ENCODE results near the gene SLC47A2.

Gene SLC47A2

DNA sequence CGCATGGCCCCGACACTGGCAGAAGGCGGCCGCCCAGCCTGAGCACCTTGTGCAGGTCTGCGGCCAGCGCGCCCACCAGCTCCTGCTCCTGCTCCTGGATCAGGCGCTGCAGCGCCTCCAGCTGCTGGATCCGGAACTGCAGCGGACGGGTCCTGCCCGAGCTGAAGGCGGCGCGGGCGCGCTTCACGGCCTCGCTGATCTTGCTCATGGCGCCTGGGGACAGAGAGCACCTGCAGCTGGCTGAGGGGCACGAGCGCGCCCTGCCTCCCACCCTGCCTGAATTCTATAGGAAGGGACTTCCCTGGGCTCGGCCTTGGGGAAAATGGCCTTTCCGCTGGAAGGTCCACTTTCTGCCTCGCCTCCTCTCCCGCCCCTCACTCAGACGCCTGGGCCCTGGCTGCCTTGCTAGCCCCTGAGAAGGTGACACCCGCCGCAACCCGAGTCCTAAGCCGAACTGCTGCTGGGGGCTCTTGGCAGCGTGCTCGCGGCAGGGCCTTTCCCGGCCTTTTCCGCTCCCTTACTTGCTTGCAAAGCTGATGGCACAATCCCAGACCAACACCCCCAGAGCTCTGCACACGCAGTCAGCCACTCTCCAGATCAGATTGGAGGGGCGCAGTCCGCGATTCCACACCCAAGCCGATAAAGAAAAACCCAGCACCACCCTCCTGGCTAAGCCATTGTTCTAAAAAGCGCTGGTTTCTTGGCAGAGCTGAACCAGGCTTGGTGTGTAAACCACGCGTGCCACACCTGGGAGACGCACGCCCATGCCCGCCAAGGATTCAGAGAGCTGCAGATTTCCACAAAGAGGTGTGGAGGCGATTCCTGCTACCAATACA lies 28.8 kb upstream of the SLC47A2 start:
- peak overlapping the region; percentile 24 for H3K9ac ChIP-seq (ENCODE audit: low read depth, low read length)
- no peaks in the 10 kb centered on the region for H3K27me3 ChIP-seq (ENCODE audit: control insufficient read depth, insufficient read depth, low read length)
- no peaks in the 10 kb centered on the region for H3K9me3 ChIP-seq (replicated peaks; ENCODE audit: low read length)

DNA sequence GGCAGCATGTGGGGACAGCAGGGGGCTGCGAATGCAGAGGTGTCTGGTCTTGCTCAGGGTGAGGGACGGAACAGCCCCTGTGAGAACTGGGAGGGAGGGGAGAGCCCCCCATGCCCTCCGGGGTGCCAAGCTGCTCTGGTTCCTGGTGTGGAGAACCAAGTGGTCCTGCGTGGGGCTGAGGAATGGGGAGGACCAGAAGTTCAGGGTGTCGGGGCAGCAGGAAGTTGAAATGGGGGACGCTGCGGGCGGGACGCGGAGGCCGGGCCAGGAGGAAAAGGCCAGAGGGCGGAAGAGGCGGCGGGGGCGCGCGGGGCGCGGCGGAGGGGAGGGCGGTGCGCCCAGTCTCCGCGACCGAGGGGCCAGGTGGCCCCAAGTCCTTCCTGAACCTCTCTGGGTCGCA lies 28.1 kb upstream of the SLC47A2 start:
- Histone ChIP-seq H3K4me1 (ENCODE audit: control insufficient read depth, insufficient read depth, low read length) (peaks cover 23% of the 10 kb centered on the region), H3K27me3 (ENCODE audit: control insufficient read depth, insufficient read depth, low read length) (no peaks in the 10 kb centered on the region), H3K9ac (ENCODE audit: low read depth, low read length) (no peak overlapping the region), H3K9me3 (replicated peaks; ENCODE audit: low read length) (no peaks in the 10 kb centered on the region), H3K4me2 (ENCODE audit: low read length) (peak overlapping the region; percentile 82), H3K36me3 (ENCODE audit: insufficient read depth, low read length) (no peaks in the 10 kb centered on the region), H3K4me3 (ENCODE audit: low read length) (peak overlapping the region; percentile 65)

More for the DNA sequence above, 28.8 kb upstream of the SLC47A2 start:
- Histone ChIP-seq H3K36me3 (ENCODE audit: insufficient read depth, low read length) (no peaks in the 10 kb centered on the region), H3K4me2 (ENCODE audit: low read length) (peak overlapping the region; percentile 82), H3K4me1 (ENCODE audit: control insufficient read depth, insufficient read depth, low read length) (peaks cover 23% of the 10 kb centered on the region), H3K4me3 (ENCODE audit: low read length) (peak overlapping the region; percentile 65)

DNA sequence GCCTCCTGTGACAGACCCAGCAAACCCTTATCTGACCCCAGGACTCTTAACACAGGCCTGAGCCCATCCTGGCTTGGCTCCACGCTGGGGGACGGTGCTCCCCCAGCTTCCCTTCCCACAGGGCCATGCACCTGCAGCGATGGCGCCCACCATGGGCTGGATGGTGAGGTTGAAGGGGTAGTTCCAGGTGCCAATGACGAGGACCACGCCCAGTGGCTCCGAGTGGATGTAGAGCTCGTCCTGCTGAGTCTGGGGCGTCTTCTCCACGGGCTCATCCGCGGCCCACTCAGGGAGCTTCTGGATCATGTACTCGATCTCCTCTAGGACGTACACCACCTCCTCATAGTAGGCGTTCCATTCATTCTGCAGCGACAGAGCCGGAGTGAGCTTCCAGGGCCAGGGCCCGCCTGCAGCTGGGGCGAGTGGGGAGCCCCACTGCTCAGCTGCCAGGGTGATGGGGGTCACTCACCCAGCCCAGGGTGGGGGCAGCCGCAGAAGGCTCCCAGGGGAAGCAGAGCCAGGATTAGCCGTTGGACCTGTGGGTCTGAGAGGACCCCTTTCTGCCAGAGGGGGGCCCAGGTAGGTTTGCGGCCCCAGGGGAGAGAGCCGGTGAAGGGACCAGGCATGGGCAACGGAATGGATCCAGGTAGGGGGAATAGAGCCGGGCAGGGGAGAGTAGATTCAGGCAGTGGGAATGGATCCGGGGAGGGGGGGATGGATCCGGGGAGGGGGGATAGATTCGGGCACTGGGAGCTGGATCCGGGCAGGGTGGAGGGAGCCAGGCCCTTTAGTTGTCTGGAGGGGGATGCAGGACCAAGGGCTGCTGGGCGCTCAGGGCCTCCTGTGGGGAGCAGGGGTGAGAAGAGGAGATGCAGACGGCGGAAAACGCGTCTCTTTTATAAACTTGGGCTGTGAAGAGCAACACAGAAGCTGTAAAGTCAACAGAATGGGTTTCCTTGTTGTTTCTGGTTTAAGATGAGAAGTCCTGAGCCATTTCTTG lies 27.0 kb upstream of the SLC47A2 start:
- no peaks in the 10 kb centered on the region for H3K27me3 ChIP-seq (ENCODE audit: control insufficient read depth, insufficient read depth, low read length)
- H3K36me3 ChIP-seq (ENCODE audit: insufficient read depth, low read length): no peaks in the 10 kb centered on the region
- no peak overlapping the region for H3K4me3 ChIP-seq (ENCODE audit: low read length)
- peaks cover 16% of the 10 kb centered on the region for H3K4me1 ChIP-seq (ENCODE audit: control insufficient read depth, insufficient read depth, low read length)
- no peak overlapping the region for H3K4me2 ChIP-seq (ENCODE audit: low read length)
- H3K9ac ChIP-seq (ENCODE audit: low read depth, low read length): no peak overlapping the region
- H3K9me3 ChIP-seq (replicated peaks; ENCODE audit: low read length): no peaks in the 10 kb centered on the region

DNA sequence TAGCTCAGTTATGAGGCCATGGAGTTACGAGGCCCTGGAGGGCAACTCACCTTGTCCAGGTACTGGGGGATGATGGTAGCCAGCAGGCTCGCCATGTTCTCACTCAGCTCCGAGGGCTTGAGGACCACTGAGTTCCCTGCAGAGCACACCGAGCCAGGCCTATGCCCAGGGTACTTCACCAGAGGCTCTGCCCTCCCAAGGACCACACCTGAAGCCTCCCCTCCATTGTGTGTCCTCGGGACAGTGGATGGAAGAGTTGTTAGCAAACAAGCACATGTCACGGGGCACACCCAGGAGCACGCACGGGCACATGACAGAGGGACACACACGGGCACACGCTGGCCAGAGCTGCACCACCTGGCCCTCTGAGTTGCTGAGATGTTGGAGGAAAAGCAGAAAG lies 26.1 kb upstream of the SLC47A2 start:
- Histone ChIP-seq H3K36me3 (ENCODE audit: insufficient read depth, low read length) (no peaks in the 10 kb centered on the region), H3K4me1 (ENCODE audit: control insufficient read depth, insufficient read depth, low read length) (peaks cover 7% of the 10 kb centered on the region), H3K4me2 (ENCODE audit: low read length) (no peak overlapping the region), H3K9ac (ENCODE audit: low read depth, low read length) (no peak overlapping the region), H3K9me3 (replicated peaks; ENCODE audit: low read length) (no peaks in the 10 kb centered on the region), H3K27me3 (ENCODE audit: control insufficient read depth, insufficient read depth, low read length) (no peaks in the 10 kb centered on the region), H3K4me3 (ENCODE audit: low read length) (no peak overlapping the region)

DNA sequence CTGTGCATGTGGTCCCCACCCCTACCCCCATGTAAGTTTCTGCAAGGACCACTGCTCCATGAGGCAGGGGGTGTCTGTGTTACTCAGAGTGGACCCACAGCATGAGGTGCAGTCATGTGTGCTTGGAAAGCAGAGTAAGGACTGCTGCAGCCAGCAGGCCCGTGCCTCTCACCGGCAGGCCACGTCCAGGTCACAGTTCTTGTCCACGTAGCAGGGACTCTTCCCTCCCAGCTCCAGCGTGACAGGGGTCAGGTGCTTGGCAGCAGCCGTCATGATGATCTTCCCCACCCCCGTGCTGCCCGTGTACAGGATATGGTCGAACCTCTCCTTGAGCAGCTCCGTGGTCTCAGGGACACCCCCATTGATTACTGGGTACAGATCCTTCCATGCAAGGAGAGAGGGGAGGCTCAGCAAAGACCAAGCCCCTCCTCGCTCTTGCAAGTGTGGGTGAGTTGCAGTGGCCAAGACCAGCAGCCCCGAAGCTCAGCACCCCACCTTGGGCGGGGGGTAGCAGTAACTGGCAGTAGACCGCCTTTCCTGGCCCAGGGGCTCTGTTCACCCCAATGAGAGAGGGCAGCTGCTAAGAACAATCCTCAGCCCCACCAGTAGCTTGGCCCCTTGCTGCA lies 25.6 kb upstream of the SLC47A2 start:
- H3K27me3 ChIP-seq (ENCODE audit: control insufficient read depth, insufficient read depth, low read length): no peaks in the 10 kb centered on the region
- no peak overlapping the region for H3K4me3 ChIP-seq (ENCODE audit: low read length)
- H3K9ac ChIP-seq (ENCODE audit: low read depth, low read length): no peak overlapping the region
- no peaks in the 10 kb centered on the region for H3K36me3 ChIP-seq (ENCODE audit: insufficient read depth, low read length)
- peaks cover 7% of the 10 kb centered on the region for H3K4me1 ChIP-seq (ENCODE audit: control insufficient read depth, insufficient read depth, low read length)
- H3K4me2 ChIP-seq (ENCODE audit: low read length): no peak overlapping the region
- no peaks in the 10 kb centered on the region for H3K9me3 ChIP-seq (replicated peaks; ENCODE audit: low read length)

DNA sequence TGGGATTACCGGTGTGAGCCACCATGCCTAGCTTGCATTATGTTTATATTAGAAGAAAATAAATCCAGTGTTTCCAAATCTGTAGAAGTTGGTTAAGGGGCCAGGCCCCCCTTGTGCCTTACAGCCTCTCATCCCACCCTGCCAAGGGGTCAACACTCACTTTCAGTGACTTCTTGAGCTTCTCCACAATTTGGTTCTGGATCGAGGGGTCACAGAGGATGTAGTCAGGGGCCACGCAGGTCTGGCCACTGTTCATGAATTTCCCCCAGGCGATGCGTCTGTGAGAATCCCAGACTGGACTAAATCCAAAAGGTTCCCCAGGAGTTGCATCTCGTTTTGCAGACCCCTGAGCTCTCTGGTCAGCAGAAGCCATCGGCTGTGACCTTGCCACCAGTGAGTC lies 24.5 kb upstream of the SLC47A2 start:
- Histone ChIP-seq H3K4me2 (ENCODE audit: low read length) (no peak overlapping the region), H3K4me3 (ENCODE audit: low read length) (no peak overlapping the region), H3K9me3 (replicated peaks; ENCODE audit: low read length) (no peaks in the 10 kb centered on the region), H3K27me3 (ENCODE audit: control insufficient read depth, insufficient read depth, low read length) (no peaks in the 10 kb centered on the region), H3K36me3 (ENCODE audit: insufficient read depth, low read length) (no peaks in the 10 kb centered on the region), H3K4me1 (ENCODE audit: control insufficient read depth, insufficient read depth, low read length) (peaks cover 7% of the 10 kb centered on the region), H3K9ac (ENCODE audit: low read depth, low read length) (no peak overlapping the region)

DNA sequence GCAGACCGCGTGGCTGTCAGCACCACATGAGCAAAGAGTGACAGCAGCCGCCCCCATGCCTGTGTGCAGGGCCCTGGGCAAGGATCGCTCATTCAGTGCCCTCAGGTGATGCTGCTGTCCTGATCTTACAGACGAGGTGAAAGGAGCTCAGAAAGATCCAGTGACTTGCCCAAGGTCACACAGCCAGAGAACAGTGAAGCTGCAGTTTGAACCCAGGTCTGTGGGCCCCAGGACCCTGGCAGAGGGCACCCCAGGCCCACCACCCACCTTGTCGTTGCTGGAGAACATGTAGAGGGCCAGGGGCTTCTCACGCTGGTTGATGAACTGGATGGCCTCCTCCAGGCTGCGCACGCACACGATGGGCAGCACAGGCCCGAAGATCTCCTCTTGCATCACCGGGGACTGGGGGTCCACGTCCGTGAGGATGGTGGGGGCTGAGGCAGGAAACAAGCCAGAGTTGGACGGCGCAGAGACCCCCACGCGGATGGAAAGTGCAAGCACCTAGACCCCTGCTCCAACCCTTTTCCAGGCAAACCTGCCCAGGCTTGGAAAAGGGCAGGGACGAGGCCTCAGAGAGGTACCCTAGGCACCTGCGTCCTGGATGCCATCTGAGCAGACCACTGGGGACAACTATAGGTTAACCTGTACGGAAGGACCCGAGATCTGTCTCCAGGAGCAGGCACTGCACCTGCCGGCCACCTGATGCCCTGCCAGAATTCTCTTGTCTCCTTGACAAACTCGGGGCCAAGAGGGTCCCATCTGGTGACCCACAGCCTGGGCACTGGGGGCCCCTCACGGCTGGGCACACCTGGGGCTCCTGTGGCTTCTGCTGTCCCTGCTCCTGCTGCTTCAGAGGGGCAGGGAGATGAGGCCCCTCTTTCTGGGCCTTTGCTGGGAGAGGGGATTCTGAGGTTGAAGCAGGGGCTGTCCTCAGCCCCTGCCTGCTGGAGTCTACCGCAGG lies 23.1 kb upstream of the SLC47A2 start:
- Histone ChIP-seq H3K4me2 (ENCODE audit: low read length) (no peak overlapping the region), H3K9me3 (replicated peaks; ENCODE audit: low read length) (no peaks in the 10 kb centered on the region), H3K4me3 (ENCODE audit: low read length) (no peak overlapping the region), H3K4me1 (ENCODE audit: control insufficient read depth, insufficient read depth, low read length) (no peaks in the 10 kb centered on the region), H3K27me3 (ENCODE audit: control insufficient read depth, insufficient read depth, low read length) (no peaks in the 10 kb centered on the region), H3K36me3 (ENCODE audit: insufficient read depth, low read length) (no peaks in the 10 kb centered on the region), H3K9ac (ENCODE audit: low read depth, low read length) (no peak overlapping the region)

DNA sequence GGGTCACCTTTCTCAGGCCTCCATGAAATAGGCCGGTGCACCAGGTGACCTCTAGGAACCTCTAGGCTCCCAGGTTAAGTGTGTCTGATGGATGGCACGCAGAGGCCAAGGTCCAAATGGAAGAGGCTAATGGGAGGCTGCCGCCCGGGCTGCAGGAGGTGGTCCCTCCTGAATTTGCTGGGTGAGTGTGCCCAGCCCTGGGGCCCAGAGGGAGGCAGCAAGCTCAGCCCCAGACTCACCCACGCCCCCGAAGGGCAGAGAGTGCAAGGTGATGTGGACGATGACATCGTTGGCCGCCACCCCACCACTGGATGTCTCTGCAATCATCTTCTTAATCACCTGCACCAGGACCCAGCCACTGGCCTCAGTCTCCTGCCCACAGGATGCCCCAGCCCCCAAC lies 22.4 kb upstream of the SLC47A2 start:
- H3K9me3 ChIP-seq (replicated peaks; ENCODE audit: low read length): no peaks in the 10 kb centered on the region
- no peak overlapping the region for H3K4me2 ChIP-seq (ENCODE audit: low read length)
- no peaks in the 10 kb centered on the region for H3K27me3 ChIP-seq (ENCODE audit: control insufficient read depth, insufficient read depth, low read length)
- H3K36me3 ChIP-seq (ENCODE audit: insufficient read depth, low read length): no peaks in the 10 kb centered on the region
- H3K4me1 ChIP-seq (ENCODE audit: control insufficient read depth, insufficient read depth, low read length): no peaks in the 10 kb centered on the region
- H3K4me3 ChIP-seq (ENCODE audit: low read length): no peak overlapping the region
- H3K9ac ChIP-seq (ENCODE audit: low read depth, low read length): no peak overlapping the region

DNA sequence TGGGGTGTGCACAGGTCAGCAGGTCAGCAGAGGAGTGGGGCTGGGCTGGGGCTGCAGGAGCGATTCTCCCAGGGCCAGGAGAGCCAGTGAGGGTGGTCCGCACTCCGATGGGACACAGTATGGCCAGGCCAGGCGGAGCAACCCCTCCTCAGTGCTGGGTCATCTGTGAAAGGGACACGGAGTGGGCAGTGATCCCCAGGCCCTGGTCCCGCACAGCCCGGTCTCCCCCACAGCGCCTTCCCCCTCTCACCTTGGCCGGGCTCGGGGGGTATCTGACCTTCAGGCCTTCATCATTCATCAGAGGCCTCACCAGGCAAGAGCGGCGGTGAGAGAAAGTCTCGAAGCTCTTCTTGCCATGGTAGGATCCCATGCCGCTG lies 21.7 kb upstream of the SLC47A2 start:
- H3K4me1 ChIP-seq (ENCODE audit: control insufficient read depth, insufficient read depth, low read length): no peaks in the 10 kb centered on the region
- H3K4me3 ChIP-seq (ENCODE audit: low read length): no peak overlapping the region
- no peak overlapping the region for H3K4me2 ChIP-seq (ENCODE audit: low read length)
- H3K27me3 ChIP-seq (ENCODE audit: control insufficient read depth, insufficient read depth, low read length): no peaks in the 10 kb centered on the region
- H3K36me3 ChIP-seq (ENCODE audit: insufficient read depth, low read length): no peaks in the 10 kb centered on the region
- H3K9ac ChIP-seq (ENCODE audit: low read depth, low read length): no peak overlapping the region
- H3K9me3 ChIP-seq (replicated peaks; ENCODE audit: low read length): no peaks in the 10 kb centered on the region

DNA sequence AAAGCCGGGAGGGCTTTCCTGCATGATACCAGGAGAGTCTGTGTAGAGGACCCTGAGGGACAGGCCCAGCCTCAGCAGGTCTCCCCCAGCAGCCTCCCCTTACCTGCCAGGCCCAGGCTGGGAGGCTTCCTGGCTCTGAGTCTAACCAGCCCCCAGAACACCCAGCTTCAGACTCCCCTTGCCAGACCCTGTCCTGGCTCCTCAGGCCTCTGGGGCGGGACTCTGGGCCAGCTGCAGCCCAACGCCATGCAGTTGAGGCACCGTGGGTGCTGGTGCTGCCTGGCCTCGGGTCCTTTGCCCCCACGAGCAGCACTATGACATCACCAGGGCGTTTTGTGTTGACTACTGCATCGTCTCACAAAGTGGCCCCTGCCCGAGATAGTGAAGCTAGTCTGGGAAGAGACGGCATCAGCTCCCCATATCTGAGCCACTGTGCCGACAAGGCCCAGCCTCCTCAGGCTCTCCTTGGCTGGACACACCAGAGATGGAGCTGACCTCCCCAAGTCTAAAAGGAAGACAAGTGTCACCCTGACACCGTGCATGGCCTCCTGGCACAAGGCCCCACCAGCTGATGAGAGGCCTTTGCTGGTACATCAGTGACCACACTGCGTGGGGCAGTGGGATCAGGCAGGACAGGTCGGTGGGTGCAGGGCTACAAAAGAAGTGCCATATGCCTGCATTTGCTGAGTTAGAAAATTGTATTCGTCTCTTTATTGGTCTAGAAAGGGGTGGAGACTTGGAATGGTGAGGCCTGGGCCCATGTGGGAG lies 21.1 kb upstream of the SLC47A2 start:
- Histone ChIP-seq H3K4me2 (ENCODE audit: low read length) (no peak overlapping the region), H3K4me3 (ENCODE audit: low read length) (no peak overlapping the region), H3K27me3 (ENCODE audit: control insufficient read depth, insufficient read depth, low read length) (no peaks in the 10 kb centered on the region), H3K4me1 (ENCODE audit: control insufficient read depth, insufficient read depth, low read length) (no peaks in the 10 kb centered on the region), H3K36me3 (ENCODE audit: insufficient read depth, low read length) (no peaks in the 10 kb centered on the region), H3K9me3 (replicated peaks; ENCODE audit: low read length) (no peaks in the 10 kb centered on the region), H3K9ac (ENCODE audit: low read depth, low read length) (no peak overlapping the region)
